Trophoblast cell (in vitro differentiated cells and primary cell): ENCODE data around the gene KLHL26.

Experiments
- DNase-seq, 2 donors: peaks; one replicate each; pipeline ENCODE4 v3.0.0-alpha.2; 2016
- H2AFZ ChIP-seq: 2 replicates; pipeline ENCODE4 v1.6.1; 2013; ENCODE audit warnings: low read length, moderate library complexity, mild to moderate bottlenecking; ENCODE audit not compliant: insufficient read depth, poor library complexity
- H2AK5ac ChIP-seq: 2 replicates; pipeline ENCODE4 v1.6.1; 2013; ENCODE audit warnings: mild to moderate bottlenecking, low read length
- H2BK120ac ChIP-seq: 2 replicates; pipeline ENCODE4 v1.6.1; 2013; ENCODE audit warnings: low read length, mild to moderate bottlenecking, moderate library complexity; ENCODE audit not compliant: insufficient read depth, poor library complexity
- H2BK12ac ChIP-seq: 2 replicates; pipeline ENCODE4 v1.6.1; 2013; ENCODE audit warnings: mild to moderate bottlenecking, low read length, moderate library complexity
- H2BK5ac ChIP-seq: 2 replicates; pipeline ENCODE4 v1.6.1; 2013; ENCODE audit warnings: low read length, low read depth, moderate library complexity, mild to moderate bottlenecking; ENCODE audit not compliant: poor library complexity
- H3K14ac ChIP-seq: 2 replicates; pipeline ENCODE4 v1.6.1; 2013; ENCODE audit warnings: mild to moderate bottlenecking, low read length
- H3K18ac ChIP-seq: 2 replicates; pipeline ENCODE4 v1.6.1; 2013; ENCODE audit warnings: mild to moderate bottlenecking, low read length
- H3K23ac ChIP-seq: 2 replicates; pipeline ENCODE4 v1.6.1; 2013; ENCODE audit warnings: low read length
- H3K27ac ChIP-seq: 2 replicates; pipeline ENCODE4 v1.5.1; 2013; ENCODE audit warnings: low read depth, mild to moderate bottlenecking, inconsistent platforms, low read length, moderate library complexity
- H3K27me3 ChIP-seq: 2 replicates; pipeline ENCODE4 v1.6.1; 2013; ENCODE audit warnings: inconsistent platforms, mild to moderate bottlenecking, low read length, moderate library complexity; ENCODE audit not compliant: insufficient read depth
- H3K36me3 ChIP-seq, 2 experiments: 1 replicate in 1 of 2; 2 replicates in 1 of 2; pipeline ENCODE4 v1.6.1; 2013; ENCODE audit warnings: low read length in 2 of 2, mild to moderate bottlenecking in 2 of 2, moderate library complexity in 1 of 2; ENCODE audit not compliant: insufficient read depth in 2 of 2, control insufficient read depth in 1 of 2
- H3K4ac ChIP-seq: 2 replicates; pipeline ENCODE4 v1.6.1; 2013; ENCODE audit warnings: low read depth, mild to moderate bottlenecking, low read length, moderate library complexity
- H3K4me1 ChIP-seq, 2 experiments: 1 replicate in 1 of 2; 2 replicates in 1 of 2; pipeline ENCODE4 v1.6.1; 2013; ENCODE audit warnings: low read length in 2 of 2, mild to moderate bottlenecking in 2 of 2, moderate library complexity in 1 of 2; ENCODE audit not compliant: insufficient read depth in 2 of 2, control insufficient read depth in 1 of 2
- H3K4me2 ChIP-seq: 2 replicates; pipeline ENCODE4 v1.6.1; 2013; ENCODE audit warnings: inconsistent platforms, mild to moderate bottlenecking, low read length, moderate library complexity
- H3K4me3 ChIP-seq: 2 replicates; pipeline ENCODE4 v1.5.1; 2013; ENCODE audit warnings: mild to moderate bottlenecking, low read depth, low read length, inconsistent platforms
- H3K79me1 ChIP-seq: one replicate; pipeline ENCODE4 v1.6.1; 2013; ENCODE audit warnings: low read length
- H3K79me2 ChIP-seq: 2 replicates; pipeline ENCODE4 v1.6.1; 2013; ENCODE audit warnings: low read length, mild to moderate bottlenecking; ENCODE audit not compliant: control insufficient read depth, insufficient read depth, poor library complexity
- H3K9ac ChIP-seq: 2 replicates; pipeline ENCODE4 v1.6.1; 2013; ENCODE audit warnings: mild to moderate bottlenecking, low read length
- H3K9me3 ChIP-seq: 2 replicates; pipeline ENCODE4 v1.6.1; 2013; ENCODE audit warnings: low read depth, mild to moderate bottlenecking, control low read depth, inconsistent platforms, low read length; ENCODE audit not compliant: insufficient read depth
- H4K12ac ChIP-seq: 2 replicates; pipeline ENCODE4 v1.6.1; 2013; ENCODE audit warnings: low read depth, mild to moderate bottlenecking, low read length, moderate library complexity
- H4K8ac ChIP-seq: 2 replicates; pipeline ENCODE4 v1.6.1; 2013; ENCODE audit warnings: low read depth, mild to moderate bottlenecking, low read length, moderate library complexity
- H4K91ac ChIP-seq: one replicate; pipeline ENCODE4 v1.6.1; 2013; ENCODE audit warnings: low read depth, mild to moderate bottlenecking, low read length, moderate library complexity
- WGBS: extraction: QIAGEN DNeasy Blood & Tissue Kit; methylation state at CpG from one replicate; pipeline ENCODE4 v1.1.7; 2013; ENCODE audit warnings: missing lambda C conversion rate; ENCODE audit not compliant: insufficient read length, insufficient coverage; ENCODE audit errors: extremely low coverage; 5-methylcytosine and 5-hydroxymethylcytosine counted together

The KLHL26 gene

DNA sequence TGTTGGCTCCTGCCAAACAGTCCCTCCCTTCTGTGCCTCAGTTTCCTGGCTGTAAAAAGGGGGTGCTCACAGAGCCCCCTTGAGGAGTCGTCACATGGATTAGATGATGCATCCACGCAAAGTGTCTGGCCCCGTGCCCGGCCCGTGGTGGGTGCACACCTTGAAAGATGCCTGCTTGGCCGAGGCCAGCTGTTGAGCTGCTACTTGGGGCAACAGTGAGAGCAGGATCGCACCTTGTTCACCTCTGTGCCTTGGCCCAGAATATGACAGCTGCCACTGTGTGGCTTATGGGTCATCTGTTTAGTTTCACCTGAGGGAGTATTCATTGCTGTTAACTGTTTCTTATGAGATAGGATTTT lies 64.4 kb downstream of the KLHL26 start:
- Histone ChIP-seq H4K91ac (no peak overlapping the region), H3K79me1 (no peaks in the 10 kb centered on the region), H3K14ac (no peak overlapping the region), H2BK5ac (no peak overlapping the region), H4K12ac (no peak overlapping the region), H3K23ac (no peak overlapping the region), H3K27me3 (no peaks in the 10 kb centered on the region), H3K36me3 (no peaks in the 10 kb centered on the region), H2AFZ (no peak overlapping the region), H2BK12ac (no peak overlapping the region), H3K27ac (no peak overlapping the region), H4K8ac (no peak overlapping the region), H3K4me3 (peak overlapping the region; percentile 18), H3K4me2 (peak overlapping the region; percentile 66), H3K18ac (no peak overlapping the region), H3K9ac (peak overlapping the region; percentile 47), H3K9me3 (peaks cover 6% of the 10 kb centered on the region), H3K4ac (no peak overlapping the region), H2AK5ac (no peak overlapping the region), H3K4me1 (peaks cover 0 to 5% of the 10 kb centered on the region in 2 experiments), H3K79me2 (no peaks in the 10 kb centered on the region), H2BK120ac (no peak overlapping the region)
- no peak for DNase-seq
- WGBS = no CpG with 5 or more reads among the region's 7 CpGs

DNA sequence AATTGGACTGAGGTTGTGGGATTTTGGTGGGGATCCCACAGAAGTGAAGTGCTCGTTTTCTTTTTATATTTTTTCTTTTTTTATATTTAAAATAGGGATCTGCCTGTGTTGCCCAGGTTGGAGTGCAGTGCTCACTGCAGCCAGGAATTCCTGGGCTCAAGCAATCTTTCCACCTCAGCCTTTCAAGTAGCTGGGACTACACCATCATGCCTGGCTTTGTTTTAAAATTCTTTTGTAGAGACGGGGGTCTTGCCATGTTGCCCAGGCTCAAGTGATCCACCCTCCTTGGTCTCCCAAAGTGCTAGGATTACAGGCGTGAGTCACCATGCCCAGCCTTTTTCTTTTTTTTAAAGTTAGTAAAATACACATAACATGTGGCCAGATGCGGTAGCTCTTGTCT lies 67.2 kb downstream of the KLHL26 start:
- Histone ChIP-seq H3K36me3 (no peaks in the 10 kb centered on the region), H4K91ac (no peak overlapping the region), H3K79me1 (no peaks in the 10 kb centered on the region), H3K14ac (no peak overlapping the region), H3K4ac (no peak overlapping the region), H3K27ac (no peak overlapping the region), H3K4me3 (no peak overlapping the region), H3K9ac (no peak overlapping the region), H2AFZ (no peak overlapping the region), H3K18ac (no peak overlapping the region), H3K4me1 (peaks cover 0 to 5% of the 10 kb centered on the region in 2 experiments), H2AK5ac (no peak overlapping the region), H2BK5ac (no peak overlapping the region), H3K23ac (no peak overlapping the region), H3K27me3 (no peaks in the 10 kb centered on the region), H2BK120ac (no peak overlapping the region), H4K12ac (no peak overlapping the region), H3K4me2 (no peak overlapping the region), H3K79me2 (no peaks in the 10 kb centered on the region), H2BK12ac (no peak overlapping the region), H4K8ac (no peak overlapping the region), H3K9me3 (peaks cover 2% of the 10 kb centered on the region)
- WGBS = no CpG with 5 or more reads among the region's 4 CpGs
- DNase-seq = no peak

DNA sequence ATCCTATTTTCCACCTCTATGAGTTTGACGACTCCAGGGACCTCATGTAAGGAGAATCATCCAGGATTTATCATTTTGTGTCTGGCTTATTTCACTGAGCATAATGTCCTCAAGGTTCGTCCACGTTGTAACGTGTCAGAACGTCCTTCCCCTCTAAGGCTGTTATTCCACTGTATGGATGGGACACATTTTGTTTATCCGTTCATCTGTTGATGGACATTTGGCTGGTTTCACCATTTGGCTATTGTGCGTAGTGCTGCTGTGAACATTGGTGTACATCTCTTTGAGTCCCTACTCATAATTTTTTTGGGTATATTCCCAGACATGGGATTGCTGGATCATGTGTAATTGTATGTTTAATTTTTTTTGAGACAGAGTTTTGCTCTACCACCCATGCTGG lies 68.1 kb downstream of the KLHL26 start:
- DNase-seq = no peak
- H3K9me3 ChIP-seq = peaks cover 2% of the 10 kb centered on the region
- H2AK5ac ChIP-seq = no peak overlapping the region
- no peak overlapping the region for H3K18ac ChIP-seq
- no peak overlapping the region for H3K4me3 ChIP-seq
- H3K27ac ChIP-seq = no peak overlapping the region
- no CpG with 5 or more reads among the region's 7 CpGs for WGBS
- H4K91ac ChIP-seq = no peak overlapping the region
- no peak overlapping the region for H2BK12ac ChIP-seq
- no peak overlapping the region for H2BK120ac ChIP-seq
- no peaks in the 10 kb centered on the region for H3K36me3 ChIP-seq
- no peaks in the 10 kb centered on the region for H3K79me2 ChIP-seq
- H3K4me1 ChIP-seq = peaks cover 2 to 6% of the 10 kb centered on the region in 2 experiments
- H2AFZ ChIP-seq = no peak overlapping the region
- no peak overlapping the region for H3K23ac ChIP-seq
- no peak overlapping the region for H3K4me2 ChIP-seq
- H3K14ac ChIP-seq = no peak overlapping the region
- H3K27me3 ChIP-seq = no peaks in the 10 kb centered on the region
- no peak overlapping the region for H3K4ac ChIP-seq
- no peak overlapping the region for H3K9ac ChIP-seq
- no peak overlapping the region for H4K8ac ChIP-seq
- H3K79me1 ChIP-seq = no peaks in the 10 kb centered on the region
- H4K12ac ChIP-seq = no peak overlapping the region
- no peak overlapping the region for H2BK5ac ChIP-seq

GRCh38 chr19:18708452-18709231 lies 71.8 kb downstream of the KLHL26 start:
- H4K12ac ChIP-seq = no peak overlapping the region
- H2BK120ac ChIP-seq = no peak overlapping the region
- H2BK12ac ChIP-seq = no peak overlapping the region
- no peak overlapping the region for H3K18ac ChIP-seq
- H3K14ac ChIP-seq = no peak overlapping the region
- no peaks in the 10 kb centered on the region for H3K79me1 ChIP-seq
- peaks cover 5 to 12% of the 10 kb centered on the region in 2 experiments for H3K4me1 ChIP-seq
- no peak overlapping the region for H2AK5ac ChIP-seq
- H3K27me3 ChIP-seq = no peaks in the 10 kb centered on the region
- no peaks in the 10 kb centered on the region for H3K36me3 ChIP-seq
- H3K4me2 ChIP-seq = no peak overlapping the region
- H3K4me3 ChIP-seq = no peak overlapping the region
- no peak overlapping the region for H2BK5ac ChIP-seq
- no peak overlapping the region for H3K4ac ChIP-seq
- H3K27ac ChIP-seq = no peak overlapping the region
- no peak overlapping the region for H2AFZ ChIP-seq
- H3K79me2 ChIP-seq = no peaks in the 10 kb centered on the region
- H3K23ac ChIP-seq = no peak overlapping the region
- H4K91ac ChIP-seq = no peak overlapping the region
- no peak overlapping the region for H3K9ac ChIP-seq
- no peak for DNase-seq
- no CpG with 5 or more reads among the region's 25 CpGs for WGBS
- peaks cover 2% of the 10 kb centered on the region for H3K9me3 ChIP-seq
- H4K8ac ChIP-seq = no peak overlapping the region
